H9 (cell line): ENCODE data around the gene SPARCL1. TPM values are rescaled to one million over a fixed set of nuclear protein-coding genes. Genes with fewer than 3 reads are reported as not detected.

Experiments
- DNase-seq: peaks from one replicate; pipeline ENCODE4 v3.0.0-alpha.2; 2017
- H2AFZ ChIP-seq: one replicate; pipeline ENCODE4 v1.6.1; 2013; ENCODE audit warnings: mild to moderate bottlenecking, low read length, control low read depth, moderate library complexity
- H2AK5ac ChIP-seq: 2 replicates; pipeline ENCODE4 v1.6.1; 2013; ENCODE audit warnings: low read length, control low read depth, mixed read lengths; ENCODE audit not compliant: insufficient read length
- H2BK120ac ChIP-seq: one replicate; pipeline ENCODE4 v1.6.1; 2013; ENCODE audit warnings: low read depth, mild to moderate bottlenecking, low read length, control low read depth, inconsistent platforms; ENCODE audit not compliant: poor library complexity, severe bottlenecking
- H2BK12ac ChIP-seq: 2 replicates; pipeline ENCODE4 v1.6.1; 2013; ENCODE audit warnings: low read length, control low read depth, mixed read lengths, low read depth; ENCODE audit not compliant: insufficient read length
- H2BK15ac ChIP-seq: 2 replicates; pipeline ENCODE4 v1.6.1; 2013; ENCODE audit warnings: low read depth, low read length, control low read depth
- H2BK20ac ChIP-seq: one replicate; pipeline ENCODE4 v1.6.1; 2013; ENCODE audit warnings: low read depth, mild to moderate bottlenecking, low read length, control low read depth, inconsistent platforms; ENCODE audit not compliant: poor library complexity, severe bottlenecking
- H2BK5ac ChIP-seq: 2 replicates; pipeline ENCODE4 v1.6.1; 2013; ENCODE audit warnings: low read length, control low read depth, mixed read lengths; ENCODE audit not compliant: insufficient read length
- H3K14ac ChIP-seq: 2 replicates; pipeline ENCODE4 v1.6.1; 2013; ENCODE audit warnings: low read length, control low read depth; ENCODE audit not compliant: insufficient read depth
- H3K18ac ChIP-seq: 2 replicates; pipeline ENCODE4 v1.6.1; 2013; ENCODE audit warnings: low read depth, mild to moderate bottlenecking, mixed read lengths, low read length, control low read depth; ENCODE audit not compliant: insufficient read length
- H3K23ac ChIP-seq: 2 replicates; pipeline ENCODE4 v1.6.1; 2013; ENCODE audit warnings: low read length, control low read depth, mixed read lengths, low read depth; ENCODE audit not compliant: insufficient read length
- H3K23me2 ChIP-seq: 2 replicates; pipeline ENCODE4 v1.6.1; 2013; ENCODE audit warnings: low read depth, mild to moderate bottlenecking, mixed read lengths, low read length, control low read depth; ENCODE audit not compliant: insufficient read length, poor library complexity, severe bottlenecking
- H3K27ac ChIP-seq: 2 replicates; pipeline ENCODE4 v1.5.1; 2013; ENCODE audit warnings: low read length, control low read depth, mixed read lengths, low read depth; ENCODE audit not compliant: insufficient read length
- H3K27me3 ChIP-seq: 2 replicates; pipeline ENCODE4 v1.6.1; 2013; ENCODE audit warnings: low read length, control low read depth, inconsistent platforms; ENCODE audit not compliant: insufficient read depth
- H3K4ac ChIP-seq: 2 replicates; pipeline ENCODE4 v1.6.1; 2013; ENCODE audit warnings: low read depth, mild to moderate bottlenecking, control low read depth, inconsistent platforms, low read length, moderate library complexity
- H3K4me1 ChIP-seq: 2 replicates; pipeline ENCODE4 v1.6.1; 2013; ENCODE audit warnings: low read length, control low read depth, inconsistent platforms; ENCODE audit not compliant: insufficient read depth
- H3K4me2 ChIP-seq: 2 replicates; pipeline ENCODE4 v1.6.1; 2013; ENCODE audit warnings: low read length, control low read depth, mixed read lengths; ENCODE audit not compliant: insufficient read length, insufficient read depth
- H3K56ac ChIP-seq: 2 replicates; pipeline ENCODE4 v1.6.1; 2013; ENCODE audit warnings: low read depth, mild to moderate bottlenecking, mixed read lengths, low read length, control low read depth; ENCODE audit not compliant: insufficient read length
- H3K79me1 ChIP-seq: 2 replicates; pipeline ENCODE4 v1.6.1; 2013; ENCODE audit warnings: low read depth, mild to moderate bottlenecking, moderate library complexity, low read length, control low read depth, inconsistent platforms; ENCODE audit not compliant: insufficient read depth, poor library complexity, severe bottlenecking
- H3K79me2 ChIP-seq: 2 replicates; pipeline ENCODE4 v1.6.1; 2013; ENCODE audit warnings: low read length, control low read depth, inconsistent platforms; ENCODE audit not compliant: insufficient read depth
- H3K9ac ChIP-seq: 2 replicates; pipeline ENCODE4 v1.6.1; 2013; ENCODE audit warnings: low read length, control low read depth, mixed read lengths; ENCODE audit not compliant: insufficient read length; ENCODE audit errors: extremely low read depth
- H3K9me3 ChIP-seq: one replicate; pipeline ENCODE4 v1.6.1; 2013; ENCODE audit warnings: low read depth, low read length, inconsistent platforms; ENCODE audit not compliant: control insufficient read depth
- H3T11ph ChIP-seq: one replicate; pipeline ENCODE4 v1.6.1; 2013; ENCODE audit warnings: mild to moderate bottlenecking, low read length, control low read depth, inconsistent platforms
- H4K20me1 ChIP-seq: one replicate; pipeline ENCODE4 v1.6.1; 2013; ENCODE audit not compliant: control insufficient read depth, insufficient read length, insufficient read depth
- H4K5ac ChIP-seq: 2 replicates; pipeline ENCODE4 v1.6.1; 2013; ENCODE audit warnings: low read depth, mild to moderate bottlenecking, mixed read lengths, low read length, control low read depth; ENCODE audit not compliant: insufficient read length
- H4K8ac ChIP-seq: replicated peaks from 2 replicates; pipeline ENCODE4 v1.6.1; 2013; ENCODE audit warnings: low read length, control low read depth, mixed read lengths, low read depth; ENCODE audit not compliant: insufficient read length
- H4K91ac ChIP-seq: 2 replicates; pipeline ENCODE4 v1.6.1; 2013; ENCODE audit warnings: low read depth, mild to moderate bottlenecking, moderate library complexity, mixed read lengths, low read length, control low read depth; ENCODE audit not compliant: insufficient read length
- H3K27ac Mint-ChIP-seq, 3 experiments: 2 replicates in 2 of 3; 3 replicates in 1 of 3; pipeline ENCODE4 v1.8.0; 2020 to 2021; ENCODE audit warnings: mixed read lengths in 3 of 3, mild to moderate bottlenecking in 1 of 3, moderate library complexity in 1 of 3
- H3K27me3 Mint-ChIP-seq: 2 replicates; pipeline ENCODE4 v1.8.0; 2021; ENCODE audit warnings: low read depth, mild to moderate bottlenecking, moderate library complexity, mixed read lengths
- H3K36me3 Mint-ChIP-seq, 3 experiments: 2 replicates in 2 of 3; 3 replicates in 1 of 3; pipeline ENCODE4 v1.8.0; 2020 to 2021; ENCODE audit warnings: low read depth in 3 of 3, mixed read lengths in 3 of 3; ENCODE audit not compliant: insufficient read depth in 1 of 3
- H3K4me1 Mint-ChIP-seq, 2 experiments: 2 replicates each; pipeline ENCODE4 v1.8.0; 2020; ENCODE audit warnings: mixed read lengths in 2 of 2
- H3K4me3 Mint-ChIP-seq, 2 experiments: 2 replicates in 1 of 2; 3 replicates in 1 of 2; pipeline ENCODE4 v1.8.0; 2020 to 2021; ENCODE audit warnings: mild to moderate bottlenecking in 2 of 2, mixed read lengths in 2 of 2, moderate library complexity in 1 of 2
- H3K9me3 Mint-ChIP-seq, 2 experiments: 2 replicates in 1 of 2; 3 replicates in 1 of 2; pipeline ENCODE4 v1.8.0; 2020; ENCODE audit warnings: mild to moderate bottlenecking in 2 of 2, mixed read lengths in 2 of 2, moderate library complexity in 1 of 2
- WGBS: extraction: QIAGEN DNeasy Blood & Tissue Kit; methylation state at CpG from one replicate; pipeline ENCODE4 v1.1.7; 2013; ENCODE audit warnings: missing lambda C conversion rate, low lambda C conversion rate, mixed read lengths; ENCODE audit not compliant: insufficient read length; ENCODE audit errors: extremely low coverage; 5-methylcytosine and 5-hydroxymethylcytosine counted together
- total RNA-seq: library from RNA; stranded (reverse); gene quantifications from 2 replicates; pipeline ENCODE4 v1.2.1, GENCODE V29; 2021
- TF ChIP-seq, protein P1 (sequence below): fragments of 200-600 bp; sonication (generic); conservative IDR thresholded peaks from 3 replicates; pipeline ENCODE4 v1.8.0; 2021; ENCODE audit warnings: antibody characterized with exemption, mild to moderate bottlenecking

The SPARCL1 gene
- total RNA-seq, 1 experiment from 2014 or later: 0.17 TPM

DNA sequence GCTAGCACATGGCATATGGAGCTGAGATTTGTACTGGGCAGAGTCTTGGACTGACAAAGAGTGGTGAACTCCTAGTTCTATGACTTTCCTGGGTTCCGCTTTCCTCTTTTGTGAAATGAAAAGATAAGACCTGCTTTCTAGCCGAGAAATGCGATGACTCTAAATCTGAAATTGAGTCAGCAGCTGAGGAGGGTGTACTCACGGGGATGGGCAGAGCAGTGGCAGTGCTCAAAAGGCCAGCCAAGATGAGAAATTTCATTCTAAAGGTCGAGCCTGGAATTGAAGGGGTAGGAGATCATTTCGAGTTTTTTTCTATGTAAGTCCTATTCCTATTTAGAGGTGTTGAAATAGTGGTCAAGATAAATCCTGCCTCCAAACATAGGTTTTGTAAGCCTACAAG, 59.8 kb downstream of the SPARCL1 start:
- Histone ChIP-seq H2AFZ (no peak overlapping the region), H3K14ac (no peak overlapping the region), H4K91ac (no peak overlapping the region), H3K79me2 (no peaks in the 10 kb centered on the region), H3T11ph (no peak overlapping the region), H3K9me3 (no peaks in the 10 kb centered on the region), H3K4me2 (no peak overlapping the region), H3K18ac (no peak overlapping the region), H3K27me3 (no peaks in the 10 kb centered on the region), H2BK5ac (no peak overlapping the region), H4K8ac (no peak overlapping the region), H3K4ac (no peak overlapping the region), H3K9ac (no peak overlapping the region), H3K23me2 (no peaks in the 10 kb centered on the region), H3K23ac (no peak overlapping the region), H3K4me1 (no peaks in the 10 kb centered on the region), H4K20me1 (no peaks in the 10 kb centered on the region), H3K56ac (no peak overlapping the region), H2BK20ac (no peak overlapping the region), H2BK120ac (no peak overlapping the region), H3K79me1 (no peaks in the 10 kb centered on the region), H2BK15ac (no peak overlapping the region), H3K27ac (no peak overlapping the region), H2BK12ac (no peak overlapping the region), H2AK5ac (no peak overlapping the region), H4K5ac (no peak overlapping the region)
- H3K36me3 Mint-ChIP-seq: no peaks in the 10 kb centered on the region
- DNase-seq: no peak
- peaks cover 3 to 4% of the 10 kb centered on the region in 2 experiments; a peak in 2 of 4 replicates for H3K4me1 Mint-ChIP-seq
- no CpG with 5 or more reads among the region's 6 CpGs for WGBS
- no peak overlapping the region for H3K4me3 Mint-ChIP-seq
- TF ChIP-seq, protein P1, sequence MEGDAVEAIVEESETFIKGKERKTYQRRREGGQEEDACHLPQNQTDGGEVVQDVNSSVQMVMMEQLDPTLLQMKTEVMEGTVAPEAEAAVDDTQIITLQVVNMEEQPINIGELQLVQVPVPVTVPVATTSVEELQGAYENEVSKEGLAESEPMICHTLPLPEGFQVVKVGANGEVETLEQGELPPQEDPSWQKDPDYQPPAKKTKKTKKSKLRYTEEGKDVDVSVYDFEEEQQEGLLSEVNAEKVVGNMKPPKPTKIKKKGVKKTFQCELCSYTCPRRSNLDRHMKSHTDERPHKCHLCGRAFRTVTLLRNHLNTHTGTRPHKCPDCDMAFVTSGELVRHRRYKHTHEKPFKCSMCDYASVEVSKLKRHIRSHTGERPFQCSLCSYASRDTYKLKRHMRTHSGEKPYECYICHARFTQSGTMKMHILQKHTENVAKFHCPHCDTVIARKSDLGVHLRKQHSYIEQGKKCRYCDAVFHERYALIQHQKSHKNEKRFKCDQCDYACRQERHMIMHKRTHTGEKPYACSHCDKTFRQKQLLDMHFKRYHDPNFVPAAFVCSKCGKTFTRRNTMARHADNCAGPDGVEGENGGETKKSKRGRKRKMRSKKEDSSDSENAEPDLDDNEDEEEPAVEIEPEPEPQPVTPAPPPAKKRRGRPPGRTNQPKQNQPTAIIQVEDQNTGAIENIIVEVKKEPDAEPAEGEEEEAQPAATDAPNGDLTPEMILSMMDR: no peak
- peak overlapping the region in 1 of 3 experiments; percentile 63; a peak in 2 of 7 replicates for H3K27ac Mint-ChIP-seq
- no peaks in the 10 kb centered on the region for H3K9me3 Mint-ChIP-seq
- no peaks in the 10 kb centered on the region for H3K27me3 Mint-ChIP-seq
